GM12878 (cell line): ENCODE data around the gene ATXN1. TPM values are rescaled to one million over a fixed set of nuclear protein-coding genes. Genes with fewer than 3 reads are reported as not detected.

Experiments
- ATAC-seq: fragments of 200-7000 bp; cut with Tn5 transposase; 3 replicates; pipeline ENCODE4 v1.9.1; 2020; ENCODE audit warnings: mild to moderate bottlenecking, moderate library complexity
- BruUV-seq: library from RNA; stranded (reverse); fragments of 400-500 nt; replicated peaks from 2 replicates; lab custom pipeline; 2021; lab: Mats Ljungman, UMichigan
- CTCF ChIA-PET: fragments of 300-600 bp; sonication (Branson Sonifier 250); formaldehyde crosslinking; extraction: SDS; loops from one replicate; lab custom pipeline; 2021; ENCODE audit warnings: inconsistent platforms; lab: Yijun Ruan, JAX
- POLR2A ChIA-PET: fragments of 350-600 bp; formaldehyde crosslinking; extraction: SDS; loops from one replicate; lab custom pipeline; 2021; ENCODE audit warnings: inconsistent platforms; lab: Charles Lee
- RAD21 ChIA-PET: fragments of 300-600 bp; sonication (Branson Sonifier 250); formaldehyde crosslinking; loops from one replicate; lab custom pipeline; 2023; ENCODE audit warnings: antibody characterized with exemption; ENCODE audit not compliant: unreplicated experiment; lab: Charles Lee
- SMC1A ChIA-PET: fragments of 300-600 bp; sonication (Branson Sonifier 250); formaldehyde crosslinking; loops from one replicate; lab custom pipeline; 2023; ENCODE audit not compliant: unreplicated experiment, uncharacterized antibody; lab: Charles Lee
- DNase-seq: peaks from one replicate; pipeline ENCODE4 v3.0.0-alpha.2; 2011; ENCODE audit warnings: low read depth, low spot score
- FAIRE-seq: peaks from 3 replicates; lab custom pipeline; 2011; peaks lifted over from hg19 to GRCh38; lab: Jason Lieb, UNC
- H2AFZ ChIP-seq: 2 replicates; pipeline ENCODE4 v1.6.0; 2011; ENCODE audit warnings: low read depth, low read length, control low read depth; ENCODE audit not compliant: control insufficient read depth
- H3K27ac ChIP-seq: 2 replicates; pipeline ENCODE4 v1.5.1; 2011; ENCODE audit warnings: control low read depth; ENCODE audit not compliant: control insufficient read depth, insufficient read depth
- H3K27me3 ChIP-seq, 2 experiments: replicated peaks in 1 of 2; 2 replicates each; pipeline versions ENCODE4 v1.6.0 to v1.6.1; 2011; ENCODE audit warnings: low read length in 1 of 2; ENCODE audit not compliant: control insufficient read depth in 2 of 2, insufficient read depth in 2 of 2
- H3K36me3 ChIP-seq, 2 experiments: 2 replicates each; pipeline ENCODE4 v1.5.1; 2011; ENCODE audit warnings: low read length in 1 of 2; ENCODE audit not compliant: control insufficient read depth in 2 of 2, insufficient read depth in 2 of 2
- H3K4me1 ChIP-seq: 2 replicates; pipeline ENCODE4 v1.6.1; 2011; ENCODE audit warnings: mild to moderate bottlenecking, low read length, moderate library complexity, mixed read lengths; ENCODE audit not compliant: control insufficient read depth, insufficient read depth
- H3K4me2 ChIP-seq: 2 replicates; pipeline ENCODE4 v1.6.0; 2011; ENCODE audit warnings: control low read depth; ENCODE audit not compliant: control insufficient read depth, insufficient read depth
- H3K4me3 ChIP-seq: fragments of 200-600 bp; sonication (generic); 2 replicates; pipeline ENCODE4 v1.5.1; 2016
- H3K79me2 ChIP-seq: 2 replicates; pipeline ENCODE4 v1.6.0; 2011; ENCODE audit warnings: low read length; ENCODE audit not compliant: control insufficient read depth, insufficient read depth
- H3K9ac ChIP-seq: 2 replicates; pipeline ENCODE4 v1.8.0; 2011; ENCODE audit warnings: low read length, control low read depth, mixed read lengths; ENCODE audit not compliant: control insufficient read depth, insufficient read depth
- H3K9me3 ChIP-seq: replicated peaks from 3 replicates; pipeline ENCODE4 v1.5.1; 2011; ENCODE audit warnings: mild to moderate bottlenecking, low read length; ENCODE audit not compliant: control insufficient read depth, insufficient read depth
- H4K20me1 ChIP-seq: 2 replicates; pipeline ENCODE4 v1.6.0; 2011; ENCODE audit not compliant: control insufficient read depth, insufficient read depth
- BACH1 ChIP-seq: fragments of 450-650 bp; IDR thresholded peaks from 2 replicates; pipeline ENCODE4 v1.6.1; 2017; ENCODE audit warnings: mild to moderate bottlenecking, borderline replicate concordance
- CBX3 ChIP-seq: fragments of 200-600 bp; sonication (generic); IDR thresholded peaks from 2 replicates; pipeline ENCODE4 v1.6.1; 2016; ENCODE audit warnings: low read depth, borderline replicate concordance
- CREM ChIP-seq: IDR thresholded peaks from 2 replicates; pipeline ENCODE4 v1.6.1; 2014; ENCODE audit warnings: antibody characterized with exemption, low read depth
- GATAD2B ChIP-seq: fragments of 450-650 bp; conservative IDR thresholded peaks from 2 replicates; pipeline ENCODE4 v1.6.1; 2017; ENCODE audit warnings: low read depth, mild to moderate bottlenecking, moderate library complexity
- IKZF1 ChIP-seq: fragments of 450-650 bp; conservative IDR thresholded peaks from 2 replicates; pipeline ENCODE4 v1.6.1; 2017; ENCODE audit warnings: antibody characterized with exemption, mild to moderate bottlenecking
- IKZF2 ChIP-seq, 2 experiments: fragments of 450-650 bp; IDR thresholded peaks; 2 replicates each; pipeline ENCODE4 v1.6.1; 2017; ENCODE audit warnings: mild to moderate bottlenecking in 2 of 2, moderate library complexity in 2 of 2
- JUNB ChIP-seq: IDR thresholded peaks from 2 replicates; pipeline ENCODE4 v1.6.1; 2016; ENCODE audit warnings: antibody characterized with exemption, mild to moderate bottlenecking
- NFYA ChIP-seq: IDR thresholded peaks from 2 replicates; pipeline ENCODE4 v1.6.1; 2011; ENCODE audit warnings: low read depth, mild to moderate bottlenecking, low read length, improper control_type of control experiment, borderline replicate concordance
- NR2F1 ChIP-seq: fragments of 450-650 bp; conservative IDR thresholded peaks from 2 replicates; pipeline ENCODE4 v1.6.1; 2017; ENCODE audit warnings: mild to moderate bottlenecking
- PAX5 ChIP-seq: IDR thresholded peaks from 2 replicates; pipeline ENCODE4 v1.6.1; 2011; ENCODE audit warnings: low read depth, low read length, borderline replicate concordance
- POU2F2 ChIP-seq: IDR thresholded peaks from 3 replicates; pipeline ENCODE4 v1.6.1; 2011; ENCODE audit warnings: low read depth, mild to moderate bottlenecking, low read length, borderline replicate concordance
- SP1 ChIP-seq: IDR thresholded peaks from one replicate; pipeline ENCODE4 v1.6.1; 2011; ENCODE audit warnings: low read depth, low read length
- TARDBP ChIP-seq: IDR thresholded peaks from 2 replicates; pipeline ENCODE4 v1.6.1; 2016; ENCODE audit warnings: borderline replicate concordance
- TCF12 ChIP-seq: IDR thresholded peaks from 2 replicates; pipeline ENCODE4 v1.6.1; 2011; ENCODE audit warnings: low read depth, mild to moderate bottlenecking, low read length
- ZNF207 ChIP-seq: fragments of 450-650 bp; IDR thresholded peaks from 2 replicates; pipeline ENCODE4 v1.6.1; 2014; ENCODE audit warnings: antibody characterized with exemption, mild to moderate bottlenecking, borderline replicate concordance
- ZNF217 ChIP-seq: fragments of 450-650 bp; IDR thresholded peaks from 2 replicates; pipeline ENCODE4 v1.6.1; 2017; ENCODE audit warnings: antibody characterized with exemption, mild to moderate bottlenecking
- ZNF384 ChIP-seq: IDR thresholded peaks from 2 replicates; pipeline ENCODE4 v1.6.1; 2012; ENCODE audit warnings: low read depth, mild to moderate bottlenecking, low read length, improper control_type of control experiment, borderline replicate concordance
- WGBS: methylation state at CpG from one replicate; pipeline ENCODE4 v1.1.6; 2016; ENCODE audit warnings: low lambda C conversion rate; ENCODE audit not compliant: insufficient replicate concordance, insufficient coverage; ENCODE audit errors: missing lambda C conversion rate; 5-methylcytosine and 5-hydroxymethylcytosine counted together
- in situ Hi-C: fragments of 300-500 bp; cut with MboI; formaldehyde crosslinking; loops from 9 replicates; pipeline ENCODE4 v1.14.3; 2018; ENCODE audit warnings: mixed read lengths
- intact Hi-C: fragments of 100-400 bp; cut with micrococcal nuclease; formaldehyde crosslinking; loops from one replicate; pipeline ENCODE4 v1.14.2; 2022; ENCODE audit not compliant: unreplicated experiment
- polyA plus RNA-seq, 11 experiments: library from polyadenylated mRNA; depleted of rRNA in 4 of 11; unstranded in 6 of 11; stranded (reverse) in 5 of 11; fragments of >200 nt; fragmentation: Nextera tagmentation in 4 of 11; fragmentation: Illumina TruSeq in 1 of 11; extraction: Ambion mirVana in 4 of 11; extraction: Trizol in 1 of 11; gene quantifications; 1 replicate in 1 of 11; 2 replicates in 10 of 11; pipeline versions ENCODE4 v1.2.1 to v1.2.3, GENCODE V29; 2011 to 2016; ENCODE audit warnings: inconsistent platforms in 2 of 11, missing spikeins in 2 of 11, low read depth in 1 of 11
- total RNA-seq, 4 experiments: library from RNA; depleted of rRNA in 3 of 4; stranded (reverse); fragments of >200 nt in 3 of 4; fragmentation: Illumina TruSeq in 1 of 4; extraction: Trizol in 1 of 4; gene quantifications; 2 replicates each; pipeline versions ENCODE4 v1.2.1 to v1.2.3, GENCODE V29; 2013 to 2021
- TF ChIP-seq, protein P1 (sequence below): IDR thresholded peaks from 2 replicates; pipeline ENCODE4 v1.6.1; 2012; ENCODE audit warnings: low read depth, low read length, improper control_type of control experiment
- TF ChIP-seq, protein P2 (sequence below): fragments of 450-650 bp; formaldehyde crosslinking; IDR thresholded peaks from 2 replicates; pipeline ENCODE4 v1.4.0; 2022; ENCODE audit warnings: mild to moderate bottlenecking, moderate library complexity

Gene ATXN1
- total and polyA plus RNA-seq, 10 of the 15 experiments (the other 5 are each of a cell fraction or from before 2014, with no cell fraction given): 12.2 to 51.2 (median 20.5) TPM

DNA sequence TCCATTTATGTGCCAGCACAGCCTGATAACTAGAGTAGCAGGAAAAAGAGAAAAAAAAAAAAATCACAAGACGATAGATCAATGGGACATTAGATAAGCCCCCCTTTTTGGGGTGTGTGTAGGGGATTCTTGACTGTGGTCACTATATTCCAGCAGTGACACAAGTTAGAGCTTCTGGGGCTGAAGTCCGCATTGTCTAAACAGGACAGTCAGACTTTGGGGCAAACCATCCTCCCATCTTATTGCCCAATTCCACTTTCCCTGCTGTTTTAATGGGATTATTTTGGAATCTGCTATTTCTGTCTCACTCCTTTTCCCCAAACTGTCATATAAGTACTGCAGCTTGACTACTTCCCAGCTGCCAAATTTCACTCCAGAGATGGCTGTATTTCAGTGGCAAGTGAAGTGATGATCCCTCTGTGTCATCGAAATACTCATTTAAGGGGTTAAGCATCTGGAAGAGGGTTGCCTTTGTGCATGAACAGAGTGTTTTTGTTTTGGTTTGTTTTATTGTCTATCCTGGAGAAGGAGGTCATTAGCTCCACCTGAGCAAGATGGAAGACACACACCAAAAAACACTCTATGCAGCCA lies 182.5 kb downstream of the ATXN1 start (continued):
- TF ChIP-seq ZNF384: no peak
- no peak for TF ChIP-seq GATAD2B
- TF ChIP-seq, protein P1, sequence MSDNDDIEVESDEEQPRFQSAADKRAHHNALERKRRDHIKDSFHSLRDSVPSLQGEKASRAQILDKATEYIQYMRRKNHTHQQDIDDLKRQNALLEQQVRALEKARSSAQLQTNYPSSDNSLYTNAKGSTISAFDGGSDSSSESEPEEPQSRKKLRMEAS: no peak
- TF ChIP-seq PAX5: no peak
- TF ChIP-seq TCF12: no peak
- TF ChIP-seq POU2F2: no peak
- TF ChIP-seq CREM: no peak

DNA sequence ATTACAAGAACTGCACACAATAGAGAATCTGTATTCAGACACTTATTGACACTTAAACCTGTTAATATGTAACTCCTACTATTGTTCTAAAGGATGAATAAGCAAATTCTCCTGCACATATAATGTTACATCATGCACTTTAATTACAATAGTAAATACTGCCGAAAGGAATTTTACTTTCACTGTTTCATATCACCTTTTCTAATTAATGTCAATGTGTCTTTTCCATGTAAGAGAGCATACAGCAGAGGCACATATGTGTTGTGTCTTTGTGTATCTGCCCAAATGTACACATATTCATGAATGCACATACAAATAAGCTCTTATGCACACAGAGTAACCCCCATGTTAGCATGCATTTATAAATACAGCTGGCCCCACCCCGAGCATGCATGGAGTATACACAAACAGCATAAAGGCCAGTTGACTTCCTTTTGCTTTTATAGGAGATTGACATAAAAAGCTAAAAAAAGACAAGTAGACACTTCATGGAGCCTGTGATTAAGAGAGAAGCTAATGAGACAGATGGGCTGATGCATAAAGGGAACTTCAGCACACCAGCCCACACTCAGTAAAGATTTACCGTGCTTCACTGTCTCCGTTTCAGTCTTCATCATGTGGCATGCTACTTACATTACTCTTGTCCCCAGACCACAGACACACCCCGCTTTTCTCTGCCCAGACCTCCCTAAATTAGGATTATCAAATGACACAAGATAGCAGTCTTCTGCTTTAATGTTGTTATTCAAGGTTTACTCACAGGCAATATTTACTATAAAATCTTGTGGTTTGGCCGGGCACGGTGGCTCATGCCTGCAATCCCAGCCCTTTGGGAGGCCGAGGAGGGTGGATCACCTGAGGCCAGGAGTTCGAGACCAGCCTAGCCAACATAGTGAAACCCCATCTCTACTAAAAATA lies 184.6 kb downstream of the ATXN1 start:
- Histone ChIP-seq H4K20me1 (no peaks in the 10 kb centered on the region), H2AFZ (no peak overlapping the region), H3K27me3 (no peaks in the 10 kb centered on the region), H3K4me3 (no peak overlapping the region), H3K9ac (no peak overlapping the region), H3K27ac (no peak overlapping the region), H3K4me2 (0 out of 2 replicates have a peak overlapping the region, but pooled peaks have one; percentile 19), H3K79me2 (no peaks in the 10 kb centered on the region), H3K9me3 (no peaks in the 10 kb centered on the region), H3K36me3 (no peaks in the 10 kb centered on the region; a peak in 1 of 4 replicates), H3K4me1 (peaks cover 4% of the 10 kb centered on the region)
- POLR2A ChIA-PET: interaction anchor here (0.6 to 1.5 kb wide), 6 partner anchors 13 to 64 kb away, joined by 3 to 4 read pairs (median 3); no protein-coding TSS in a partner anchor
- intact Hi-C loops: no loop called here
- SMC1A ChIA-PET: interaction anchor here (0.5 to 4.9 kb wide), 20 partner anchors 9 to 1627 kb away, joined by 3 to 35 read pairs (median 4); no protein-coding TSS in a partner anchor
- RAD21 ChIA-PET: interaction anchor here (0.6 to 2.4 kb wide), 18 partner anchors 13 to 187 kb away, joined by 3 to 11 read pairs (median 4); no protein-coding TSS in a partner anchor
- 25% methylated on average over 9 of the region's 9 CpGs for WGBS
- in situ Hi-C loops: no loop called here
- DNase-seq (peak; percentile 59), FAIRE-seq (peak; percentile 90), ATAC-seq (peak; percentile 99)
- CTCF ChIA-PET: interaction anchor here (0.9 to 1.8 kb wide), 6 partner anchors 32 to 173 kb away, joined by 3 to 6 read pairs (median 4); no protein-coding TSS in a partner anchor
- no TSS peak for BruUV-seq
- TF ChIP-seq ZNF217 (no peak), CBX3 (no peak), NFYA (no peak), JUNB (0 out of 2 replicates have a peak, but pooled peaks have one; percentile 13), BACH1 (peak; percentile 43; the same call in 1 of the 2 replicates), SP1 (no peak), NR2F1 (no peak), IKZF1 (peak; percentile 34; the same call in 1 of the 2 replicates), IKZF2 (IDR thresholded peaks at IDR 0.05) (peak in 1 of 2 experiments; percentile 36; a peak in 2 of 4 replicates), ZNF207 (no peak), TARDBP (no peak)
- TF ChIP-seq, protein P2, sequence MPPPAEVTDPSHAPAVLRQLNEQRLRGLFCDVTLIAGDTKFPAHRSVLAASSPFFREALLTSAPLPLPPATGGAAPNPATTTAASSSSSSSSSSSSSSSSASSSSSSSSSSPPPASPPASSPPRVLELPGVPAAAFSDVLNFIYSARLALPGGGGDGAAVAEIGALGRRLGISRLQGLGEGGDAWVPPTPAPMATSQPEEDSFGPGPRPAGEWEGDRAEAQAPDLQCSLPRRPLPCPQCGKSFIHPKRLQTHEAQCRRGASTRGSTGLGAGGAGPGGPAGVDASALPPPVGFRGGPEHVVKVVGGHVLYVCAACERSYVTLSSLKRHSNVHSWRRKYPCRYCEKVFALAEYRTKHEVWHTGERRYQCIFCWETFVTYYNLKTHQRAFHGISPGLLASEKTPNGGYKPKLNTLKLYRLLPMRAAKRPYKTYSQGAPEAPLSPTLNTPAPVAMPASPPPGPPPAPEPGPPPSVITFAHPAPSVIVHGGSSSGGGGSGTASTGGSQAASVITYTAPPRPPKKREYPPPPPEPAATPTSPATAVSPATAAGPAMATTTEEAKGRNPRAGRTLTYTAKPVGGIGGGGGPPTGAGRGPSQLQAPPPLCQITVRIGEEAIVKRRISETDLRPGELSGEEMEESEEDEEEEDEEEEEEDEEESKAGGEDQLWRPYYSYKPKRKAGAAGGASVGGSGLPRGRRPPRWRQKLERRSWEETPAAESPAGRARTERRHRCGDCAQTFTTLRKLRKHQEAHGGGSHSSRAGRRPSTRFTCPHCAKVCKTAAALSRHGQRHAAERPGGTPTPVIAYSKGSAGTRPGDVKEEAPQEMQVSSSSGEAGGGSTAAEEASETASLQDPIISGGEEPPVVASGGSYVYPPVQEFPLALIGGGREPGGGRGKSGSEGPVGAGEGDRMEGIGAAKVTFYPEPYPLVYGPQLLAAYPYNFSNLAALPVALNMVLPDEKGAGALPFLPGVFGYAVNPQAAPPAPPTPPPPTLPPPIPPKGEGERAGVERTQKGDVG (CRISPR knock-in tag): no peak
